K562 (cell line): ENCODE measurements around the gene IL12RB1. TPM values are rescaled to one million over a fixed set of nuclear protein-coding genes. Genes with fewer than 3 reads are reported as not detected.
A peak's percentile ranks its signal among the peaks of the same experiment; 100 is the strongest.

Experiments used
- CBFA2T2 ChIP-seq: fragments of 450-650 bp; conservative IDR thresholded peaks from 2 replicates; pipeline ENCODE4 v1.6.1; 2017; ENCODE audit warnings: mild to moderate bottlenecking
- ELF4 ChIP-seq: fragments of 450-650 bp; formaldehyde crosslinking; IDR thresholded peaks from 2 replicates; pipeline ENCODE4 v1.4.0; 2022; ENCODE audit warnings: missing genetic modification characterization
- EP300 ChIP-seq: IDR thresholded peaks from 2 replicates; pipeline ENCODE4 v1.6.1; 2012; ENCODE audit warnings: low read length, improper control_type of control experiment
- FOXO4 ChIP-seq: fragments of 450-650 bp; formaldehyde crosslinking; IDR thresholded peaks from 2 replicates; pipeline ENCODE4 v1.4.0; 2020; ENCODE audit warnings: mild to moderate bottlenecking, moderate library complexity
- KLF6 ChIP-seq: fragments of 250-450 bp; sonication (Bioruptor Pico); IDR thresholded peaks from 2 replicates; pipeline ENCODE4 v1.4.0; 2020; ENCODE audit warnings: mild to moderate bottlenecking, moderate library complexity, borderline replicate concordance
- NCOA4 ChIP-seq: fragments of 450-650 bp; IDR thresholded peaks from 2 replicates; pipeline ENCODE4 v1.6.1; 2018; ENCODE audit warnings: mild to moderate bottlenecking; ENCODE audit not compliant: partially characterized antibody
- NFYB ChIP-seq: IDR thresholded peaks from 2 replicates; pipeline ENCODE4 v1.6.1; 2011; ENCODE audit warnings: mild to moderate bottlenecking, moderate library complexity; ENCODE audit not compliant: insufficient read length; ENCODE audit errors: extremely low read depth
- PTRF ChIP-seq: fragments of 450-650 bp; IDR thresholded peaks from 2 replicates; pipeline ENCODE4 v1.6.1; 2016; ENCODE audit warnings: mild to moderate bottlenecking, missing genetic modification characterization, missing compliant biosample characterization
- SMAD1 ChIP-seq: fragments of 150-350 bp; IDR thresholded peaks from 2 replicates; pipeline ENCODE4 v1.6.1; 2014; ENCODE audit warnings: low read length, low read depth; ENCODE audit not compliant: partially characterized antibody
- SUPT5H ChIP-seq: fragments of 450-650 bp; IDR thresholded peaks from 2 replicates; pipeline ENCODE4 v1.6.1; 2016
- ZBTB40 ChIP-seq, 2 experiments: fragments of 450-650 bp in 1 of 2; sonication (generic) in 1 of 2; formaldehyde crosslinking in 1 of 2; IDR thresholded peaks; 2 replicates each; pipeline versions ENCODE4 v1.7.1 to v1.9.0; 2016 to 2022; ENCODE audit warnings: inconsistent platforms in 1 of 2, mild to moderate bottlenecking in 1 of 2, missing genetic modification reagents in 1 of 2
- ZNF280A ChIP-seq: fragments of 450-650 bp; IDR thresholded peaks from 2 replicates; pipeline ENCODE4 v1.6.1; 2018; ENCODE audit warnings: mild to moderate bottlenecking, low read depth; ENCODE audit not compliant: partially characterized antibody
- ZNF707 ChIP-seq: fragments of 250-450 bp; sonication (Bioruptor Pico); conservative IDR thresholded peaks from 2 replicates; pipeline ENCODE4 v1.8.0; 2022; ENCODE audit warnings: inconsistent platforms, mild to moderate bottlenecking, moderate library complexity
- ZNF717 ChIP-seq: fragments of 250-450 bp; sonication (Bioruptor Pico); IDR thresholded peaks from 2 replicates; pipeline ENCODE4 v1.5.0; 2021
- polyA plus RNA-seq, 8 experiments: library from polyadenylated mRNA; depleted of rRNA in 4 of 8; stranded (reverse) in 5 of 8; unstranded in 3 of 8; fragments of >200 nt; fragmentation: Nextera tagmentation in 2 of 8; fragmentation: Illumina TruSeq in 1 of 8; extraction: Ambion mirVana in 2 of 8; extraction: Trizol in 1 of 8; gene quantifications; 2 replicates each; pipeline versions ENCODE4 v1.2.1 to v1.2.3, GENCODE V29; 2011 to 2014; ENCODE audit warnings: inconsistent platforms in 1 of 8, missing spikeins in 1 of 8
- total RNA-seq, 7 experiments: library from RNA; depleted of rRNA in 6 of 7; stranded (reverse); fragments of >200 nt in 6 of 7; fragmentation: Illumina TruSeq in 2 of 7; extraction: Trizol in 2 of 7; gene quantifications; 2 replicates each; pipeline versions ENCODE4 v1.2.1 to v1.2.3, GENCODE V29; 2011 to 2021; ENCODE audit warnings: low replicate concordance in 1 of 7
- TF ChIP-seq, protein P1 (sequence below): fragments of 250-450 bp; sonication (Bioruptor Pico); IDR thresholded peaks from 2 replicates; pipeline ENCODE4 v1.8.0; 2021; ENCODE audit warnings: borderline replicate concordance, mild to moderate bottlenecking, moderate library complexity; ENCODE audit not compliant: poor library complexity, severe bottlenecking

IL12RB1 gene
- total and polyA plus RNA-seq, 9 of the 15 experiments (the other 6 are each of a cell fraction or from before 2014, with no cell fraction given), result 0.04 to 0.07 (median 0.06) TPM; not detected in 5

DNA sequence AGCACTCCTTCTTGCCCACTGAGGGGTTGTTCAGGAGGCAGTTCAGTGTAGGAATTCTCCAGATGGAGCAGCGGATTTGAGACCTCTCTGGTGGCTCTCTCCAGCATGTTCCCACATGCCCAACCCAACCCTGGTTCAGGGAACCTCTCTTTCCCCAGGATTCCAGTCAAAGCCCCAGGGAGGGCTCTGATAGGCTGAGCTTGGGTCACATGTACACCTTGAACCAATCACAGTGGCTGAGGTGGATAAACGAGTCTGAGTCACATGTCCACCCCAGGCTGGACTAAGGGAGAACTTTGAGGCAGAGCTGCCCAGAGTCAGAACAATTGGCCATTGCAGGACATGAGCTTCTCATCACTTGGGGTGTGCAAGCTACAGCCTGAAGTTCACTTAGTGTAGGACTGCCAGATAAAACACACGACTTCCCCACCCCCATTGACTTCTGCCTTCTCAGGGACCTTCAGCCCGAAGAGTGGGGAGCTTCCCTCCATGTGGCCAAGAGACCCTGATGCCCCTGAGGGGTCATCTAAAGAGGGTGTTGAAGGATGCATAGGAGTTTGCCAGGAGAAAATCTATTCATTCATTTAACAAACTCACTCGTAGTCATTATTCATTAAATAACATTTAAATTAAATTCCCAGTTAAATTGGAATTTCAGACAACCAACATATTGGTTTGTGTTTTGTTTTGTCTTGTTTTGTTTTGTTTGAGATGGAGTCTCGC is 6.9 kb upstream of the IL12RB1 start (continued):
- TF ChIP-seq SMAD1, result no peak
- no peak for TF ChIP-seq ELF4 (CRISPR knock-in tag)
- peak; percentile 91 for TF ChIP-seq NFYB
- TF ChIP-seq, protein P1, sequence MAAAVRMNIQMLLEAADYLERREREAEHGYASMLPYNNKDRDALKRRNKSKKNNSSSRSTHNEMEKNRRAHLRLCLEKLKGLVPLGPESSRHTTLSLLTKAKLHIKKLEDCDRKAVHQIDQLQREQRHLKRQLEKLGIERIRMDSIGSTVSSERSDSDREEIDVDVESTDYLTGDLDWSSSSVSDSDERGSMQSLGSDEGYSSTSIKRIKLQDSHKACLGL (CRISPR knock-in tag), result no peak
- no peak for TF ChIP-seq EP300
- TF ChIP-seq FOXO4 (CRISPR knock-in tag), result no peak
- TF ChIP-seq ZNF717 (CRISPR knock-in tag), result no peak
- peak; percentile 66; the same call in 1 of the 2 replicates for TF ChIP-seq KLF6
- TF ChIP-seq PTRF (tag), result no peak
- TF ChIP-seq SUPT5H, result no peak
- no peak for TF ChIP-seq ZNF707 (CRISPR knock-in tag)
- TF ChIP-seq NCOA4, result no peak
- no peak for TF ChIP-seq ZBTB40 (IDR thresholded peaks at IDR 0.05)
- no peak for TF ChIP-seq ZBTB40 (CRISPR knock-in tag; IDR thresholded peaks at IDR 0.05)
- TF ChIP-seq CBFA2T2, result peak; percentile 73
- no peak for TF ChIP-seq ZNF280A
